PC-3 (cell line): ENCODE data around the gene SERBP1. TPM values are rescaled to one million over a fixed set of nuclear protein-coding genes. Genes with fewer than 3 reads are reported as not detected.

Experiments used
- ATAC-seq: fragments of 200-7000 bp; cut with Tn5 transposase; 2 replicates; pipeline ENCODE4 v1.9.1; 2020; ENCODE audit warnings: mild to moderate bottlenecking, moderate library complexity
- BruUV-seq: library from RNA; stranded (reverse); fragments of 400-500 nt; replicated peaks from 2 replicates; lab custom pipeline; 2021; lab: Mats Ljungman, UMichigan
- CTCF ChIA-PET: fragments of 300-600 bp; sonication (Branson Sonifier 250); formaldehyde crosslinking; loops from one replicate; lab custom pipeline; 2022; ENCODE audit warnings: antibody characterized with exemption; lab: Charles Lee
- POLR2A ChIA-PET: fragments of 300-600 bp; sonication (Branson Sonifier 250); formaldehyde crosslinking; loops from one replicate; lab custom pipeline; 2022; ENCODE audit warnings: antibody characterized with exemption; ENCODE audit not compliant: unreplicated experiment; lab: Charles Lee
- DNase-seq: peaks from one replicate; pipeline ENCODE4 v3.0.0-alpha.2; 2015
- H2AFZ ChIP-seq: fragments of 300-600 bp; sonication (generic); 2 replicates; pipeline ENCODE4 v1.6.0; 2016; ENCODE audit warnings: antibody characterized with exemption, low read length
- H3F3A ChIP-seq: fragments of 300-600 bp; sonication (generic); one replicate; pipeline ENCODE4 v1.6.0; 2017; ENCODE audit warnings: antibody characterized with exemption, low read length, control low read depth, mild to moderate bottlenecking; ENCODE audit not compliant: unreplicated experiment
- H3K27ac ChIP-seq: fragments of 300-600 bp; sonication (generic); 2 replicates; pipeline ENCODE4 v1.5.1; 2016; ENCODE audit warnings: mild to moderate bottlenecking, low read length
- H3K27me3 ChIP-seq: fragments of 300-600 bp; sonication (generic); 2 replicates; pipeline ENCODE4 v1.6.1; 2016; ENCODE audit warnings: low read length, mixed read lengths
- H3K36me3 ChIP-seq: fragments of 300-600 bp; sonication (generic); 2 replicates; pipeline ENCODE4 v1.6.1; 2016; ENCODE audit warnings: low read depth, mixed run types, low read length, mixed read lengths
- H3K4me1 ChIP-seq: fragments of 300-600 bp; sonication (generic); 2 replicates; pipeline ENCODE4 v1.5.1; 2016; ENCODE audit warnings: low read length; ENCODE audit not compliant: insufficient read depth
- H3K4me2 ChIP-seq: fragments of 300-600 bp; sonication (generic); 2 replicates; pipeline ENCODE4 v1.6.0; 2016; ENCODE audit warnings: low read length
- H3K4me3 ChIP-seq: fragments of 300-600 bp; sonication (generic); 2 replicates; pipeline ENCODE4 v1.5.1; 2016; ENCODE audit warnings: mild to moderate bottlenecking, low read length, mixed read lengths
- H3K79me2 ChIP-seq: fragments of 300-600 bp; sonication (generic); 2 replicates; pipeline ENCODE4 v1.6.1; 2017; ENCODE audit warnings: low read length, mixed read lengths
- H3K9ac ChIP-seq: fragments of 300-600 bp; sonication (generic); 2 replicates; pipeline ENCODE4 v1.6.0; 2016; ENCODE audit warnings: mild to moderate bottlenecking, low read length
- H3K9me2 ChIP-seq: fragments of 300-600 bp; sonication (generic); replicated peaks from 2 replicates; pipeline ENCODE4 v1.6.1; 2016; ENCODE audit warnings: mixed run types, low read length, mixed read lengths
- H3K9me3 ChIP-seq: fragments of 300-600 bp; sonication (generic); 2 replicates; pipeline ENCODE4 v1.6.1; 2016; ENCODE audit warnings: low read length, mixed read lengths
- H4K20me1 ChIP-seq: fragments of 300-600 bp; sonication (generic); 2 replicates; pipeline ENCODE4 v1.6.1; 2016; ENCODE audit warnings: low read length, mixed read lengths
- EZH2 ChIP-seq: fragments of 300-600 bp; sonication (generic); IDR thresholded peaks from one replicate; pipeline ENCODE4 v1.6.1; 2017; ENCODE audit warnings: antibody characterized with exemption, mild to moderate bottlenecking, low read length; ENCODE audit not compliant: unreplicated experiment
- EZH2phosphoT487 ChIP-seq: fragments of 300-600 bp; sonication (generic); IDR thresholded peaks from 2 replicates; pipeline ENCODE4 v1.6.1; 2018; ENCODE audit warnings: mild to moderate bottlenecking, antibody characterized with exemption, low read length, borderline replicate concordance
- intact Hi-C: fragments of 100-400 bp; cut with micrococcal nuclease; formaldehyde crosslinking; loops from 2 replicates; pipeline ENCODE4 v1.9.0; 2023
- total RNA-seq: library from RNA; depleted of rRNA; stranded (reverse); fragments of >200 nt; gene quantifications from 2 replicates; pipeline ENCODE4 v1.2.3, GENCODE V29; 2014
- TF ChIP-seq, protein P1 (sequence below): fragments of 300-600 bp; sonication (generic); conservative IDR thresholded peaks from 2 replicates; pipeline ENCODE4 v1.5.1; 2017; ENCODE audit warnings: antibody characterized with exemption, low read depth, mild to moderate bottlenecking, low read length

Gene SERBP1
- total RNA-seq, 1 experiment from 2014 or later, result 256 TPM

DNA sequence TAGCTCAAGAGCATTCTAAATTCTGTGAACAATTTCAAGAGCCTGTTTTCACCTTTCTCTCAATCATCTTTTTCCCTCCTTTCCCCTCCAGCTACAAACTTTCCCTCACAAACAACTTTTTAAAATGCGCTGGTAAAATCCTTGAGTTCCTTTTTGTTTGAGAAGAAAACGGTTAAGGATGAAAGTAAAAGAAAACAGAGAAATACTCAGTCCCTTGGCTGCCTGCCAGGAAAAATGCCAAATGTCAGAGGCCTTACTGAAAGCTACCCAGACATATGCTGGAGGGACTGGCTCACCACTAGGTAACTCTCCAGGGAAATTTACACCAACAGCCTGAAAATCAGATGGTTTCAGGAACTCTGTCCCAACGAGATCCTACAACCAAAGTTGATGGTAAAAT lies 11.0 kb upstream of the SERBP1 start:
- Histone ChIP-seq H3K27ac (no peak overlapping the region), H3K4me2 (no peak overlapping the region), H2AFZ (no peak overlapping the region), H3K27me3 (no peaks in the 10 kb centered on the region), H3K36me3 (no peaks in the 10 kb centered on the region), H3F3A (no peaks in the 10 kb centered on the region), H3K9me2 (no peaks in the 10 kb centered on the region), H3K4me3 (no peak overlapping the region), H4K20me1 (no peaks in the 10 kb centered on the region), H3K9ac (no peak overlapping the region), H3K4me1 (no peaks in the 10 kb centered on the region), H3K9me3 (no peaks in the 10 kb centered on the region), H3K79me2 (no peaks in the 10 kb centered on the region)
- TF ChIP-seq, protein P1, sequence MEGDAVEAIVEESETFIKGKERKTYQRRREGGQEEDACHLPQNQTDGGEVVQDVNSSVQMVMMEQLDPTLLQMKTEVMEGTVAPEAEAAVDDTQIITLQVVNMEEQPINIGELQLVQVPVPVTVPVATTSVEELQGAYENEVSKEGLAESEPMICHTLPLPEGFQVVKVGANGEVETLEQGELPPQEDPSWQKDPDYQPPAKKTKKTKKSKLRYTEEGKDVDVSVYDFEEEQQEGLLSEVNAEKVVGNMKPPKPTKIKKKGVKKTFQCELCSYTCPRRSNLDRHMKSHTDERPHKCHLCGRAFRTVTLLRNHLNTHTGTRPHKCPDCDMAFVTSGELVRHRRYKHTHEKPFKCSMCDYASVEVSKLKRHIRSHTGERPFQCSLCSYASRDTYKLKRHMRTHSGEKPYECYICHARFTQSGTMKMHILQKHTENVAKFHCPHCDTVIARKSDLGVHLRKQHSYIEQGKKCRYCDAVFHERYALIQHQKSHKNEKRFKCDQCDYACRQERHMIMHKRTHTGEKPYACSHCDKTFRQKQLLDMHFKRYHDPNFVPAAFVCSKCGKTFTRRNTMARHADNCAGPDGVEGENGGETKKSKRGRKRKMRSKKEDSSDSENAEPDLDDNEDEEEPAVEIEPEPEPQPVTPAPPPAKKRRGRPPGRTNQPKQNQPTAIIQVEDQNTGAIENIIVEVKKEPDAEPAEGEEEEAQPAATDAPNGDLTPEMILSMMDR, result no peak
- TF ChIP-seq EZH2phosphoT487 (no peak), EZH2 (no peak)
- intact Hi-C loops, result no loop called here
- no TSS peak for BruUV-seq
- POLR2A ChIA-PET, result interaction anchor here (0.7 kb wide), 1 partner anchor 391 kb away, joined by 3 read pairs; no protein-coding TSS in a partner anchor
- DNase-seq (peak; percentile 35), ATAC-seq (no peak)
- CTCF ChIA-PET, result no interaction called here

DNA sequence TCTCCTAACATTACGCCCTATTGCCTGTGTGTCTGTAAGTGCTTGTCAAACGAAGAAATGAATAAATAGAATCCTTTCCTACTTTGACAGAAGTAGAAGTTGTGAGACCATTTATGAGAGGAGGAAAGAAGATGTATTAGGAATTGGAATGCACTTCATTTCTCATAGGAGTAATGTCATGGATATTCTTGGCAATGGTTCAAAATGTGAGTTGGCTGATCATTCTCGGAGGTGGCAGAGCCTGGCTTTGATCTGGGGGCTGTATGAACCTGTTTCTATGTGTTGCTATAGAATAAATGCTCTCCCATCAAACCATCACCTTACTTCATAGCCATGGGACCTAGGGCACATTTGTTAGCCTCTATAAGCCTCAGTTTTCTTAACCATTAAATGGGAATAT lies 10.1 kb upstream of the SERBP1 start:
- no peak for TF ChIP-seq EZH2
- TF ChIP-seq, protein P1, result no peak
- no peak for TF ChIP-seq EZH2phosphoT487
- ATAC-seq (no peak), DNase-seq (no peak)
- no peaks in the 10 kb centered on the region for H4K20me1 ChIP-seq
- BruUV-seq, result no TSS peak
- H3K9me3 ChIP-seq, result no peaks in the 10 kb centered on the region
- H3K9me2 ChIP-seq, result no peaks in the 10 kb centered on the region
- ChIA-PET CTCF (interaction anchor here (0.6 kb wide), 1 partner anchor 227 kb away, joined by 4 read pairs; no protein-coding TSS in a partner anchor), POLR2A (no interaction called here)
- intact Hi-C loops, result no loop called here
- no peak overlapping the region for H3K27ac ChIP-seq
- H3K4me2 ChIP-seq, result no peak overlapping the region
- H3K4me3 ChIP-seq, result no peak overlapping the region
- H3K79me2 ChIP-seq, result no peaks in the 10 kb centered on the region
- no peak overlapping the region for H3K9ac ChIP-seq
- H3K4me1 ChIP-seq, result no peaks in the 10 kb centered on the region
- no peaks in the 10 kb centered on the region for H3K27me3 ChIP-seq
- H3K36me3 ChIP-seq, result no peaks in the 10 kb centered on the region
- H3F3A ChIP-seq, result no peaks in the 10 kb centered on the region
- no peak overlapping the region for H2AFZ ChIP-seq

- ATAC-seq, result no peak
- POLR2A ChIA-PET, result no interaction called here
- CTCF ChIA-PET, result no interaction called here
Observed at GRCh38 chr1:67439277-67440029, 9.3 kb upstream of the SERBP1 start.

More at GRCh38 chr1:67439277-67440029, 9.3 kb upstream of the SERBP1 start:
- H3K4me1 ChIP-seq, result no peaks in the 10 kb centered on the region
- H3K9ac ChIP-seq, result no peak overlapping the region
- H3K4me2 ChIP-seq, result no peak overlapping the region
- no peak for DNase-seq
- H3K27me3 ChIP-seq, result no peaks in the 10 kb centered on the region
- H3F3A ChIP-seq, result no peaks in the 10 kb centered on the region
- no peaks in the 10 kb centered on the region for H3K9me3 ChIP-seq
- no peaks in the 10 kb centered on the region for H4K20me1 ChIP-seq
- no peak overlapping the region for H3K4me3 ChIP-seq
- no peak for TF ChIP-seq EZH2phosphoT487
- no peak for TF ChIP-seq EZH2
- TF ChIP-seq, protein P1, result no peak
- no peak overlapping the region for H3K27ac ChIP-seq
- no peaks in the 10 kb centered on the region for H3K36me3 ChIP-seq
- no peaks in the 10 kb centered on the region for H3K9me2 ChIP-seq
- intact Hi-C loops, result no loop called here
- H2AFZ ChIP-seq, result no peak overlapping the region
- no TSS peak for BruUV-seq
- H3K79me2 ChIP-seq, result no peaks in the 10 kb centered on the region
